GM23248 (cell line): ENCODE data around the gene CAMSAP3.

Experiments
- EZH2 ChIP-seq: fragments of 200-600 bp; sonication (generic); IDR thresholded peaks from 2 replicates; pipeline ENCODE4 v1.6.1; 2018; ENCODE audit warnings: antibody characterized with exemption, mild to moderate bottlenecking; ENCODE audit not compliant: insufficient read depth, poor library complexity, severe bottlenecking
- EZH2phosphoT487 ChIP-seq: fragments of 200-600 bp; sonication (generic); IDR thresholded peaks from 2 replicates; pipeline ENCODE4 v1.6.1; 2018; ENCODE audit warnings: antibody characterized with exemption, moderate library complexity, mild to moderate bottlenecking, low read depth; ENCODE audit not compliant: insufficient read depth

DNA sequence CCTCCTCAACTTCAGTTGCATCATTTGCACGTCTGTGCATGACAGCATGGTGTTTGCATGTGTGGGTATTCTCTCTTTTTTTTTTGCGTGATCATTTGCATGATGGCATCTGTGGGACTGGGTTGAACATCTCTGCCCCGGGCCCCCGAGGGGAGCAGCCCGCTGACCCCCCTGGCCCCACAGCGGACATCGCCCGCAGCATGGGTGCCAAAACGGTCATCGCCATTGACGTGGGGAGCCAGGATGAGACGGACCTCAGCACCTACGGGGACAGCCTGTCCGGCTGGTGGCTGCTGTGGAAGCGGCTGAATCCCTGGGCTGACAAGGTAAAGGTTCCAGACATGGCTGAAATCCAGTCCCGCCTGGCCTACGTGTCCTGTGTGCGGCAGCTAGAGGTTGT, 37.0 kb upstream of the CAMSAP3 start:
- no peak for TF ChIP-seq EZH2
- no peak for TF ChIP-seq EZH2phosphoT487
